GOT3 (cell line): ENCODE results near the gene ZNF419.
"Not testable (repeated sequence)": the region's sequence is repeated elsewhere in the genome, so short reads cannot be mapped to it uniquely, and the experiment has no call there.

Experiments
- DNase-seq: peaks from one replicate; lab custom pipeline; 2025; ENCODE audit warnings: mixed read lengths; lab: John Stamatoyannopoulos, UW

The ZNF419 gene

GRCh38 chr19:57487477-57488298 lies at the start of gene ZNF419:
Gene ZNF419 (plus strand): TSS chr19:57487750. CDS start chr19:57487951, 201 bp downstream.
- DNase-seq: peak; percentile 67

- no peak for DNase-seq
Measured at GRCh38 chr19:57437931-57438330, 49.6 kb upstream of the ZNF419 start.

DNA sequence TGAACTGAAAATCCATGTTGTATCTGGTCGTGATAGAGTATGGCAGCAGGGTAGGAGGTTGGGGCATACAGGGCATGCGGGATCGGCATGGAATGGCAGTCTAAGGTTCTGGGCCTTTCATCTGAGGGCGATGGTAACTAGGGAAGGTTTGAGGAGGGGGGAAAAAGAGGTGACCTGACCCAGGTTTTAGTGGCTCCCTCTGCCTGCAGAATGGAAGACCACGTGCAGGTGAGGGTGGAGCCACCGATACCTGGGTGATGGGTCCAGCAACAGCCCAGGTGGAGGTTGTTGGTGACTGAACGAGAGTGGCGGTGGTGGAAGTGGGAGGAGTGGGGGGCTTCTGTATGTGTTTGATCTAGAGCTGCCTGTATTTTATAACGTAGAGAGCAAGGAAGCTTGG lies 48.6 kb upstream of the ZNF419 start:
- no peak for DNase-seq

DNA sequence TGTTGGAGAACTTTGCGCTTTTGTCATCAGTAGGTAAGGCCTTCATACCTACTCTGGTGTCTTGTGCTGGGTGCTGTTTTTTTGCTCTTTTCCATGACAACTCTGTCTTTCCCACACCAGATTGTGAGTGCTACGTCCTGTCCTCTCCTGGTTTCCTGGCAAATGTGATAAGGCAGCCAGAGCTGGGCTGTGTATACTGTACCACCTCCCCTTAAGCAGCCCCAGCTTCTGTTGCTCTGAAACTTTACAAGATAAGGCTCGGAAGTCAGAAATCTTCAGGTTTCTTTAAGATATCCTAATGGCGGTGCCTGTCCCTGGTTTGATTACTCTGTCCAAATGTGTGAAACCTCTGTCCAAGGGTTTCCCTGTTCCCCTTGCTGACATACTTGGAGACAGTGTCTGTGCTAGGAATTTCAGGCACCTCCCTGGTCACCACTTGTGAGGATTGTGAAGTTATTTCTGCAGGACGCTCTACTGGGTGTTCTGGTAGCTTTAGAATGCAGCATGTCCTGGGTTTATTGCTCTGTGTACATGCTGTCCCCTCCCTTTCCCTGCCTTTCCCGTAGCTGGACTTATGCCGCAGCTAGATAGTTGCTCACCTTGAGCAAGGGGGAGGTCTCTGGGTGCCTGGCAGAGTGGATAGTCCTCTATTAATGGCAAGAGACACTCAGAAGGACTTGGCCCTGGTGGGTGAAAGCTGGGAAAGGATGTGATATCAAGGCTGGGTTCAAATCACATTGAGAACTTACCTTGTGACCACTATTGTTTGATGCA lies 45.4 kb upstream of the ZNF419 start:
- no peak for DNase-seq

DNA sequence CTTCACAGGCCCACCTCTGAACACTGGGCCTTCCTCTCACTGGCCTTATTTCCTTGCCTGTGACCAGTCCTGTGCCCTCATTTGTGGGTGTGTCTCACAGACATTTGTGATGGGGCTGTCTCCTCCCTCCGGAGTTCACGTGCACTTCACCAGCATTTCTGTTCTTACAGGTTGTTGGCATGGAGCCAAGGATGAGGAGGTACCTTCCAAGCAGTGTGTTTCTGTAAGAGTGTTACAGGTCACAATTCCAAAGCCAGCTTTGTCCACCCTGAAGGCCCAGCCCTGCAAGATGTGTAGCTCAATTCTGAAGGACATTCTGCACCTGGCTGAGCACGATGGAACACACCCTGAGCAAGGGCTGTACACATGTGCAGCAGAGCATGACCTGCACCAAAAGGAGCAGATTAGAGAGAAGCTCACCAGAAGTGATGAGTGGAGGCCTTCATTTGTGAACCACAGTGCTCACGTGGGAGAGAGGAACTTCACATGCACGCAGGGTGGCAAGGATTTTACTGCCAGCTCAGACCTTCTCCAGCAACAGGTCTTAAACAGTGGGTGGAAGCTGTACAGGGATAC lies 44.3 kb upstream of the ZNF419 start:
- DNase-seq: no peak

DNA sequence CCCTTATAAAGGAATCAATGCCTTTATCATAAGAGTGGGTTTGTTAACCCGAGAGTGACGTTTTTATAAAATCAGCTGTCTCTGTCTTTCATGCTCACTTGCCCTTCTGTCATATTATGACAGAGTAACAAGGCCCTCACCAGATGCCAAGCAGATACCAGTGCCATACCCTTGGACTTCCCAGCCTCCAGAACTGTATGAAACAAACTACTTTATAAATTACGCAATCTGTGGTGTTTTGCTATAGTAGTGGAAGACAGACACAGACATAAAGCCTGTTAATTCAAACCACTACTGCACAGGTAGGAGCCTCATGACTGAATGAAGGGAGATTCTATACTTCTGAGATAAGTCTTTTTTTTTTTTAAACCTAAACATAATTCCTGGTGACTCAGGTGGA lies 35.2 kb upstream of the ZNF419 start:
- DNase-seq: no peak

DNA sequence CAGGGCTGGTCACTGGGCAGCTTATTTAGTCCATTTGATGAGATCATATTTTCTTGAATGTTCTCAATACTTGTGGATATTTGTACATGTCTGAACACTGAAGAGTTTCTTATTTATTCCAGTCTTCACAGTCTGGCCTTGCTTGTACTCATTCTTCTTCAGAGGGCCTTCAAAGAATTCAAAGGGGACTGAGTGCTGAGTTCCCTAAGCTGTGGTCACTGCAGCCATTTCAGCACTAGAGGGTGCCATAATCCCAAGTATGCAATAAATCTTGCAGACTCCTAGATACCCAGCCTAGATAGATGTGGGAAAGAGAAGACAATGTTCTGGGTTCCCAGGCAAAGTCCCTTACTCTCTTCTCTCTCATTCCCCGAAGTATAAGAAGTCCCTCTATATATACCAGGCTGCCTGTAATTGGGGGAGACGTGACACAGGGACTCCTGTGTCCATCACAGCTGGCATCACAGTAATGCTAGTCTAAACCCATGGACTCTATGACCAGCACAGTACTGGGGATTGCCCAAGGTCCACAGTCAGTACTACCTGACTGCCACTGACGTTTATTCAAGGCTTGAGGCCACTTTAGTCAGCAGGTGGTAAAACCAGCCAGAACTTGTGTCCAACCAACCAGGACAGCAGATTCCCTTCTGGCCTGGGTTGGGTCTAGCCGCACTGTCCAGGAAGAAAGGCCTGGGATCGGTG lies 21.7 kb upstream of the ZNF419 start:
- no peak for DNase-seq

GRCh38 chr19:57466489-57466888 lies 21.1 kb upstream of the ZNF419 start:
- no peak for DNase-seq

- DNase-seq: no peak
Measured at GRCh38 chr19:57473646-57474045, 13.9 kb upstream of the ZNF419 start.

DNA sequence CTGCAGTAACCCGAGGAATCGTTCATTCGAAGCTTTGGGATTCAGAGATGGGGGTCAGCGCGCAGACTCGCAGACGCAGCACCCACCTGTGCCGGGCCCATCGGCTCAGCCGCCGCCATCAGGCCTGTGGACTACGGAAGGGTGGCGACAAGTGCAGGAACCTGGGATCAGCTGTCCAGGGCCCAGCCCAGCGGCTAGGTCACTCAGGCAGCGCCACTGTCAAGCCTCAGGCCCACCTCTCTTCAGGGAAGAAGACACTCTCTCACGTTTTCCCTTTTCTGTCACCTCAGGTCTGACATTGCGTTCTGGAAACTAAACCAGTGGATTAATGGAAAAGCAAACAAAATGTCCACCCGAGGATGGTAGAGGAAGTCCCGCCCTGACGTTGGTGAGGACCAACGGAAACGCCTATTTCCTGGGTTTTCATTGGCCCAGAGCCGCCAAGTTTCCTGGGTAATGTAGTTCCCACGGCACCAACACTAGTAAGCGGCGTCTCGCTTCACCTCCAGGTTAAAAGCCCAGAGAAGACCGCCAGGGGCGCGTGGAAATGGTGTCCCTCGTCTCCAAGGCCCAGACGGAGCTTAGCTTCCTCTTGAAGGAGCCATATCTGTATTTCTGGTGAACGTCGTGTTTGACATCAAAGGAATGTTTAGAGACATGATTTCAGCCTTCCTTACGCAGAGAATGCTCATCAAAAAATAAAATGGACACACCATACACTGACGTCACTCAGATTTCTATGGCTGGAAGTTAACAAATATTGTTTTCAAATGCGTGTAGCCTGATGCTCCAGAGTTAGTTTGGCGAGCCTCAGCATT lies 10.2 kb upstream of the ZNF419 start, which contains the start of gene ZNF772:
ZNF772 (minus strand) TSS at position 376 of the 818 bp plus-strand sequence; CDS start at position 119, 257 bp downstream.
- DNase-seq: peak; percentile 51

- not testable (repeated sequence) for DNase-seq
Measured at GRCh38 chr19:57488299-57488644, 722 bp downstream of the ZNF419 start.

- not testable (repeated sequence) for DNase-seq
Measured at GRCh38 chr19:57499332-57499679, 11.8 kb downstream of the ZNF419 start.

- DNase-seq: peak; percentile 53
Measured at GRCh38 chr19:57499680-57500395, 12.3 kb downstream of the ZNF419 start, which contains the start of gene ZNF773. Gene ZNF773 (plus strand): TSS chr19:57499938. CDS start chr19:57500081, 143 bp downstream.

DNA sequence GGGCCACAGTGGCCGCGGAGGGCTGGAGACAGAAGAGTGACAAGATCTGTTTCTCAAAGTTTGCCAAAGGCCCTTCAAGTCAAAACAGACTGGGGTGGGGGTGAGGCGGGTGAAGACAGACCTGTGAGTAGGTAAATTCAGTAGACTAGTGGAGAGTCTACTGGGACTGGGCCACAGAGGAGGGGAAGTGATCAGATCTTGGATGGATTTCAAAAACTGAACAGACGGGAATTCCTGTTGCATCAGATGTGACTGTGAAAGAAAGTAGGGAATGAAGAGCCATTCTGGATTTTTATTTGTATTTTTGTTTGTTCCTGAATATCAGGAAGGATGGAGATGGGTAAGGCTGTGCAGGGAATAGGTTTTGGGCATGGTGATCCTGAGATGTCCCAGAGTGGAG lies 12.8 kb downstream of the ZNF419 start:
- not testable (repeated sequence) for DNase-seq

DNA sequence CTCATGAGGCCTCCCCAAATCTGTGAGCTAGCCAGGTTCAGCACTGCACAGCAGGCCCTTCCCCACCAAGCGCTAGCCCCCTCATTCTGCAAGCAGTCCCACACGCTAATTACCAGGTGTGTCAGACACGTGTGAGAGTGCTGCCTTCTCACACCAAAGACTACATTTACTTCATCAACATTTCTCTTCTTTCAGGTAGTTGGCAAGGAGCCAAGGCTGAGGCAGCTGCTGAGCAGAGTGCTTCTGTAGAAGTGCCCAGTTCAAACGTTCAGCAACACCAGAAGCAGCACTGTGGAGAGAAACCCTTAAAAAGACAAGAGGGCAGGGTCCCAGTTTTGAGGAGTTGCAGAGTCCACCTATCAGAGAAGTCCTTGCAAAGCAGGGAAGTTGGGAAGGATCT lies 18.6 kb downstream of the ZNF419 start:
- DNase-seq: no peak

- no peak for DNase-seq
Measured at GRCh38 chr19:57511484-57511883, 23.9 kb downstream of the ZNF419 start.

- DNase-seq: no peak
Measured at GRCh38 chr19:57512845-57513244, 25.3 kb downstream of the ZNF419 start.

DNA sequence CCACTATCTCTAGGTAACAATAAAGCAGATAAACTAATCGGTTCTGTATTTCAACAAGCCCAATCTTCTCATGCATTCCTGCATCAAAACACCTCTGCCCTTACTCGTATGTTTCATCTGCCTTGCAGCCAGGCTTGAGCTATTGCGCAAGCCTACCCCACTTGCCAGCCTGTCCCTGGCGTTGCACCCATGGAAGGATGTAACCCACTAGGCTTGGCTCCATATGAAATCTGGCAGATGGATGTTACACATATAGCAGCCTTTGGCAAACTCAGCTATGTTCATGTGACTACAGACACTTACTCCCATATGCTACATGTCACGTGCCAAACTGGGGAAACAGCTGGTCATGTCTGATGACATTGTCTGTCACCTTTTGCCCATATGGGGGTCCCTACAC lies 27.7 kb downstream of the ZNF419 start:
- DNase-seq: no peak

- not testable (repeated sequence) for DNase-seq
Measured at GRCh38 chr19:57518021-57518420, 30.5 kb downstream of the ZNF419 start.

DNA sequence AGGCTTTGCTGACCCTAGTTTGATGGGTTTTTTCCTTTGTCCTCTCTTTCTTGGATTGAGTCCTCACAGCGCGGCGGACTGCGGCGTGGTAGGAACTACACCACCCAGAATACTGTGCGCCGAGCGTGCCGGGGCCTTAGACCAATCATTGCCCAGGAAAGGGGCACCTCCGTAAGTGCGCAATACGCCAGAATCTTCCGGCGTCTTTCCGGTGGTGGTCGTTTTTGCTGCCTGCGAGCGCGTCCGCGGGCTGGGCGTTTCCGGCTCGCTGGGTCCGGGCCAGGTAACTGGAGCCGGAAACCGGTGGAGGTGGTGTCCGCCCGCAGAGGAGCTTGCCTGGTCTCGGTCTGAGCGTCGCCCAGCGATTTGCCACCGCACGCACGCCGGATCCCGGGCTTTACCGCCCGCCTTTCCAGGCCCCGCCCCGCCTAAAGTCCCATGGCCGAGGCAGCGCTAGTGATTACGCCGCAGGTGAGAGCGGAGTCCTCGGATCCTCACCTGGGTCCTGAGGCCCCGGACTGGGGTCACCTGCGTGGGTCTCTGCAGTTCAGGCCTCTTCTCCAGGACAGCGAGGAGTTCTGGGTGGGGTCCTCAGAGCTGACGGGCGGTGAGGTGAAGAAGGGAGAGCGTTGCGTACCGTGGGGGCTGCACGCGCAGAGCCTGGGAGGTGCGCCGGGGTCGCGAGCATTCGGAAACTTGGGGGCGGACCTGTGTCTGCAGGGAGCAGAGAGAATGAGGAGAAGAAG lies 39.8 kb downstream of the ZNF419 start, which contains the start of gene ZNF549:
ZNF549 (plus strand) TSS at position 221 of the 746 bp plus-strand sequence; CDS start at position 439, 218 bp downstream.
- DNase-seq: peak; percentile 47
